ENCODE results near the gene MED6.

MED6 gene

GRCh38 chr14:70597731-70598130 is 2.7 kb downstream of the MED6 start:
- DNase-seq = no peak

GRCh38 chr14:70595443-70596185 is 4.8 kb downstream of the MED6 start:
- DNase-seq = no peak

- no peak for DNase-seq
These were observed 6.0 kb downstream of the MED6 start for GRCh38 chr14:70594461-70594860.

- DNase-seq = no peak
These were observed 15.2 kb downstream of the MED6 start for GRCh38 chr14:70585231-70585630.

- no peak for DNase-seq
These were observed 23.6 kb downstream of the MED6 start for GRCh38 chr14:70576891-70577290.

GRCh38 chr14:70573050-70573449 is 27.4 kb downstream of the MED6 start:
- no peak for DNase-seq

- DNase-seq = no peak
These were observed 29.3 kb downstream of the MED6 start for GRCh38 chr14:70571139-70571538.

GRCh38 chr14:70567791-70568190 is 32.7 kb downstream of the MED6 start:
- DNase-seq = no peak

GRCh38 chr14:70563869-70564268 is 36.6 kb downstream of the MED6 start:
- no peak for DNase-seq

GRCh38 chr14:70563417-70563816 is 37.0 kb downstream of the MED6 start:
- no peak for DNase-seq

GRCh38 chr14:70558356-70558755 is 42.1 kb downstream of the MED6 start:
- DNase-seq = no peak

- no peak for DNase-seq
These were observed 44.6 kb downstream of the MED6 start for GRCh38 chr14:70555890-70556289.

GRCh38 chr14:70538087-70538486 is 62.4 kb downstream of the MED6 start:
- DNase-seq = no peak

- DNase-seq = no peak
These were observed 63.6 kb downstream of the MED6 start for GRCh38 chr14:70536830-70537229.

- DNase-seq = no peak
These were observed 65.6 kb downstream of the MED6 start, which contains the start of gene ADAM20 for GRCh38 chr14:70534904-70535303. Gene ADAM20, minus strand, starts transcription at chr14:70535004. Its CDS starts 10,247 bp downstream, at chr14:70524757.

Data from CD4-positive, alpha-beta T cell treated with Interleukin-1 beta for 1 hour (primary cell).